NB4 (cell line): ENCODE results near the gene SYT13.

ENCODE experiments used
- DNase-seq: peaks from one replicate; pipeline ENCODE4 v3.0.0; 2010; ENCODE audit warnings: low read depth
- H3K4me3 ChIP-seq: one replicate; pipeline ENCODE4 v1.5.1; 2011; ENCODE audit warnings: mild to moderate bottlenecking, low read depth, low read length, moderate library complexity
- MYC ChIP-seq: IDR thresholded peaks from 2 replicates; pipeline ENCODE4 v1.6.1; 2011; ENCODE audit warnings: low read depth, low read length
- POLR2A ChIP-seq: IDR thresholded peaks from 2 replicates; pipeline ENCODE4 v1.6.1; 2011; ENCODE audit warnings: mild to moderate bottlenecking; ENCODE audit not compliant: insufficient read length; ENCODE audit errors: extremely low read depth
- TF ChIP-seq, protein P1 (sequence below): IDR thresholded peaks from one replicate; pipeline ENCODE4 v1.5.1; 2012; ENCODE audit warnings: low read depth, low read length
- TF ChIP-seq, protein P2 (sequence below): IDR thresholded peaks from 2 replicates; pipeline ENCODE4 v1.6.1; 2011; ENCODE audit warnings: low read depth, low read length

SYT13 gene

DNA sequence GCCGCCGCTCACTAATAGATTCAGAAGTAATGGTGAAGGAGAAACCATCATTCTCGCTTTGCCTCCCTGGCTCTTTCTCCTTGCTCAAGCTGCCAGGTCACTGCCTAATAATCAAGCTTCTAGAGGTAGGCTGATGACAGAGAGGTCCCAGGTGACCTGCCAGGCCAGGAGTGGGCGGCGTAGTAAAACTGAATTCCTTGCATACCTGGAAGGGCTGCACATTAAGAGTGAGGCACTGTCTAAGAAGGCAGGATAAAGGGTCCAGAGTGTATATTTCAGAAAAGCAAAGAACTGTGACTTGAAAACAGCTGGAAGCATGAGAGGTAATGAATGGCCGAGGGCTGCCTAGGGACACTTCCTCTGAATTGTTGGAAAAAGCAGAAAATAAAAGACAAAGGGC is 4.1 kb downstream of the SYT13 start:
- DNase-seq = no peak
- H3K4me3 ChIP-seq = no peak overlapping the region
- TF ChIP-seq POLR2A (no peak), MYC (no peak)
- TF ChIP-seq, protein P1, sequence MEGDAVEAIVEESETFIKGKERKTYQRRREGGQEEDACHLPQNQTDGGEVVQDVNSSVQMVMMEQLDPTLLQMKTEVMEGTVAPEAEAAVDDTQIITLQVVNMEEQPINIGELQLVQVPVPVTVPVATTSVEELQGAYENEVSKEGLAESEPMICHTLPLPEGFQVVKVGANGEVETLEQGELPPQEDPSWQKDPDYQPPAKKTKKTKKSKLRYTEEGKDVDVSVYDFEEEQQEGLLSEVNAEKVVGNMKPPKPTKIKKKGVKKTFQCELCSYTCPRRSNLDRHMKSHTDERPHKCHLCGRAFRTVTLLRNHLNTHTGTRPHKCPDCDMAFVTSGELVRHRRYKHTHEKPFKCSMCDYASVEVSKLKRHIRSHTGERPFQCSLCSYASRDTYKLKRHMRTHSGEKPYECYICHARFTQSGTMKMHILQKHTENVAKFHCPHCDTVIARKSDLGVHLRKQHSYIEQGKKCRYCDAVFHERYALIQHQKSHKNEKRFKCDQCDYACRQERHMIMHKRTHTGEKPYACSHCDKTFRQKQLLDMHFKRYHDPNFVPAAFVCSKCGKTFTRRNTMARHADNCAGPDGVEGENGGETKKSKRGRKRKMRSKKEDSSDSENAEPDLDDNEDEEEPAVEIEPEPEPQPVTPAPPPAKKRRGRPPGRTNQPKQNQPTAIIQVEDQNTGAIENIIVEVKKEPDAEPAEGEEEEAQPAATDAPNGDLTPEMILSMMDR = no peak
- TF ChIP-seq, protein P2, sequence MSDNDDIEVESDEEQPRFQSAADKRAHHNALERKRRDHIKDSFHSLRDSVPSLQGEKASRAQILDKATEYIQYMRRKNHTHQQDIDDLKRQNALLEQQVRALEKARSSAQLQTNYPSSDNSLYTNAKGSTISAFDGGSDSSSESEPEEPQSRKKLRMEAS = no peak

GRCh38 chr11:45280449-45280848 is 5.7 kb downstream of the SYT13 start:
- DNase-seq = no peak

GRCh38 chr11:45279645-45280044 is 6.5 kb downstream of the SYT13 start:
- TF ChIP-seq, protein P1 = no peak
- no peak for TF ChIP-seq POLR2A
- no peak for DNase-seq
- H3K4me3 ChIP-seq = no peak overlapping the region

More at GRCh38 chr11:45280449-45280848, 5.7 kb downstream of the SYT13 start:
- TF ChIP-seq, protein P2 = no peak
- TF ChIP-seq MYC (no peak), POLR2A (no peak)
- TF ChIP-seq, protein P1 = no peak
- H3K4me3 ChIP-seq = no peak overlapping the region

DNA sequence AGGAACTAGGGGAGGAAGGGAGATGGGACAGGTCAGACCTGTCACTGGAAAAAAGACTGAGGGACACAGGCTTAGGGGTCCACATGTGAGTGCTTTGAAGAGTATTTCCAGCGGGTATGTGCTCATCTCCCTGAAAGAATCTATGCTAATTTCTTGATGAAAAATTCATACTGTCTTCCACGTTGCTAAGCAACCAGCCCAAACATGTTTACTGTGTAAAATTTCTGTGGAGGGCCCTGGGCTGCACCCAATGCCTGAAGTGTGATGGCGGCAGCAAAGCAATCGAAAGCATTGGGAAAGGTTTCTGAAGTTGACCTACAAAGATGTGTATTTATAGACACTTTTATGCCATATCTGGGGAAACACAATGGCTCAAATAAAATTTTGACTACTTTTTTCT is 7.4 kb downstream of the SYT13 start:
- H3K4me3 ChIP-seq = no peak overlapping the region
- no peak for TF ChIP-seq MYC
- no peak for DNase-seq

DNA sequence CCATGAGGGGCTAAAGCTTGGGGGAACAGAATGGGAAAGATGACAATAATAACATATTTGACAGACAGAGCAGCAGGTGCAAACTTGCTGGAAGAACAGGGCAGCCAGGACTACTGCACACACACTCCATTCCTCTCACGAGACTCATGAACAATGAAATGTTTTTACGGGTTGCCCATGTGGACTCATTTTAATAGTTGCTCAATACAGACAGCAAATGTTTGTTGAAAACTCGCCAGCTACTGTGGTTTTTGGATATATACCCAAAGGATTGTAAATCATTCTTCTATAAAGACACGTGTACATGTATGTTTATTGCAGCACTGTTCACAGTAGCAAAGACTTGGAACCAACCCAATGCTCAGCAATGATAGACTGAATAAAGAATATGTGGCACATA is 10.3 kb downstream of the SYT13 start:
- DNase-seq = no peak
- no peak overlapping the region for H3K4me3 ChIP-seq
- TF ChIP-seq, protein P1 = no peak
- TF ChIP-seq MYC = no peak
- TF ChIP-seq, protein P2 = no peak
- TF ChIP-seq POLR2A = no peak

- TF ChIP-seq POLR2A = no peak
- TF ChIP-seq, protein P1 = no peak
- TF ChIP-seq MYC = no peak
- TF ChIP-seq, protein P2 = no peak
- H3K4me3 ChIP-seq = no peak overlapping the region
- no peak for DNase-seq
Measured at GRCh38 chr11:45274206-45274605, 11.9 kb downstream of the SYT13 start.
